Neural cell (in vitro differentiated cells): ENCODE data around the gene RNGTT. TPM values are rescaled to one million over a fixed set of nuclear protein-coding genes. Genes with fewer than 3 reads are reported as not detected.

Experiments used
- H2AFZ ChIP-seq: fragments of 200-600, 300-800 bp; sonication (generic), shearing (Covaris generic); 2 replicates; pipeline ENCODE4 v1.6.0; 2014; ENCODE audit warnings: low read depth, mild to moderate bottlenecking, antibody characterized with exemption, low read length, moderate library complexity
- H3F3A ChIP-seq: fragments of 200-600 bp; shearing (Covaris generic); 2 replicates; pipeline ENCODE4 v1.6.1; 2016; ENCODE audit warnings: mild to moderate bottlenecking, moderate library complexity, mixed read lengths, antibody characterized with exemption, low read length; ENCODE audit not compliant: insufficient read depth, poor library complexity, severe bottlenecking
- H3K27ac ChIP-seq: fragments of 200-600, 300-800 bp; sonication (generic), shearing (Covaris generic); 2 replicates; pipeline ENCODE4 v1.5.1; 2014; ENCODE audit warnings: mild to moderate bottlenecking, low read length, moderate library complexity
- H3K27me3 ChIP-seq: fragments of 300-800, 200-600 bp; sonication (generic), shearing (Covaris generic); 2 replicates; pipeline ENCODE4 v1.6.0; 2014; ENCODE audit warnings: mild to moderate bottlenecking, low read depth, low read length, moderate library complexity; ENCODE audit not compliant: insufficient read depth
- H3K36me3 ChIP-seq: fragments of 300-800, 200-600 bp; sonication (generic), shearing (Covaris generic); 2 replicates; pipeline ENCODE4 v1.5.1; 2014; ENCODE audit warnings: mild to moderate bottlenecking, antibody characterized with exemption, low read length, moderate library complexity; ENCODE audit not compliant: insufficient read depth
- H3K4me2 ChIP-seq: fragments of 300-800, 200-600 bp; sonication (generic), shearing (Covaris generic); 2 replicates; pipeline ENCODE4 v1.6.0; 2014; ENCODE audit warnings: mild to moderate bottlenecking, low read length
- H3K4me3 ChIP-seq: fragments of 300-800, 200-600 bp; sonication (generic), shearing (Covaris generic); 2 replicates; pipeline ENCODE4 v1.5.1; 2014; ENCODE audit warnings: mild to moderate bottlenecking, low read length, moderate library complexity
- H3K79me2 ChIP-seq: fragments of 200-600 bp; shearing (Covaris generic); replicated peaks from 2 replicates; pipeline ENCODE4 v1.6.0; 2014; ENCODE audit warnings: mild to moderate bottlenecking, low read length, moderate library complexity; ENCODE audit not compliant: insufficient read depth
- H3K9ac ChIP-seq: fragments of 300-800, 200-600 bp; sonication (generic), shearing (Covaris generic); 2 replicates; pipeline ENCODE4 v1.6.1; 2016; ENCODE audit warnings: mild to moderate bottlenecking, low read length, mixed read lengths
- H3K9me2 ChIP-seq: fragments of 200-600 bp; shearing (Covaris generic); 2 replicates; pipeline ENCODE4 v1.6.1; 2016; ENCODE audit warnings: mild to moderate bottlenecking, low read length, mixed read lengths; ENCODE audit not compliant: insufficient read depth
- H3K9me3 ChIP-seq: fragments of 200-600, 300-800 bp; sonication (generic), shearing (Covaris generic); 2 replicates; pipeline ENCODE4 v1.6.1; 2016; ENCODE audit warnings: mild to moderate bottlenecking, mixed run types, low read length, moderate library complexity, mixed read lengths
- H4K20me1 ChIP-seq: fragments of 200-600 bp; shearing (Covaris generic); 2 replicates; pipeline ENCODE4 v1.6.1; 2016; ENCODE audit warnings: mild to moderate bottlenecking, mixed run types; ENCODE audit not compliant: insufficient read depth
- CTCF ChIP-seq: fragments of 450-650 bp; IDR thresholded peaks from 2 replicates; pipeline ENCODE4 v1.5.1; 2014; ENCODE audit warnings: antibody characterized with exemption, mild to moderate bottlenecking, moderate library complexity; ENCODE audit not compliant: poor library complexity, severe bottlenecking
- EP300 ChIP-seq: fragments of 450-650 bp; conservative IDR thresholded peaks from 2 replicates; pipeline ENCODE4 v1.6.1; 2014; ENCODE audit warnings: antibody characterized with exemption, mild to moderate bottlenecking, moderate library complexity; ENCODE audit not compliant: poor library complexity, severe bottlenecking
- EZH2 ChIP-seq: fragments of 200-600, 300-800 bp; shearing (Covaris generic), sonication (generic); IDR thresholded peaks from 2 replicates; pipeline ENCODE4 v1.6.1; 2014; ENCODE audit warnings: antibody characterized with exemption, low read length, borderline replicate concordance, mild to moderate bottlenecking; ENCODE audit not compliant: insufficient read depth, poor library complexity, severe bottlenecking
- MXI1 ChIP-seq: fragments of 450-650 bp; conservative IDR thresholded peaks from 2 replicates; pipeline ENCODE4 v1.6.1; 2014; ENCODE audit warnings: antibody characterized with exemption, mild to moderate bottlenecking; ENCODE audit not compliant: poor library complexity, severe bottlenecking
- POLR2AphosphoS5 ChIP-seq: IDR thresholded peaks from 2 replicates; pipeline ENCODE4 v1.6.1; 2012
- RAD21 ChIP-seq: fragments of 450-650 bp; conservative IDR thresholded peaks from 2 replicates; pipeline ENCODE4 v1.6.1; 2014; ENCODE audit warnings: antibody characterized with exemption, mild to moderate bottlenecking, moderate library complexity
- REST ChIP-seq: IDR thresholded peaks from 2 replicates; pipeline ENCODE4 v1.6.1; 2012; ENCODE audit warnings: borderline replicate concordance
- SMC3 ChIP-seq: fragments of 450-650 bp; conservative IDR thresholded peaks from 2 replicates; pipeline ENCODE4 v1.6.1; 2014; ENCODE audit warnings: antibody characterized with exemption, mild to moderate bottlenecking, moderate library complexity; ENCODE audit not compliant: poor library complexity
- TAF1 ChIP-seq: IDR thresholded peaks from 2 replicates; pipeline ENCODE4 v1.6.1; 2012; ENCODE audit warnings: low read depth
- polyA plus RNA-seq: library from polyadenylated mRNA; depleted of rRNA; stranded (reverse); fragments of >200 nt; gene quantifications from 2 replicates; pipeline ENCODE4 v1.2.3, GENCODE V29; 2014

Gene RNGTT
- polyA plus RNA-seq, 1 donor from 2014 or later = 28.3 TPM

- H3K4me3 ChIP-seq = no peak overlapping the region
- H3K9ac ChIP-seq = no peak overlapping the region
- H4K20me1 ChIP-seq = no peaks in the 10 kb centered on the region
- H3K79me2 ChIP-seq = no peaks in the 10 kb centered on the region
- no peaks in the 10 kb centered on the region for H3K9me2 ChIP-seq
- no peak for TF ChIP-seq CTCF
- TF ChIP-seq SMC3 = no peak
- TF ChIP-seq MXI1 = no peak
- TF ChIP-seq RAD21 = no peak
- no peak for TF ChIP-seq REST
- no peak for TF ChIP-seq POLR2AphosphoS5
- no peak for TF ChIP-seq EP300
- TF ChIP-seq TAF1 = no peak
- no peak overlapping the region for H3K27ac ChIP-seq
- no peaks in the 10 kb centered on the region for H3K27me3 ChIP-seq
- no peaks in the 10 kb centered on the region for H3K9me3 ChIP-seq
- no peaks in the 10 kb centered on the region for H3F3A ChIP-seq
- no peak overlapping the region for H2AFZ ChIP-seq
- H3K36me3 ChIP-seq = no peaks in the 10 kb centered on the region
- no peak overlapping the region for H3K4me2 ChIP-seq
Observed at GRCh38 chr6:88655586-88655985, 307.8 kb downstream of the RNGTT start.

GRCh38 chr6:88653936-88654335 lies 309.5 kb downstream of the RNGTT start:
- no peaks in the 10 kb centered on the region for H3K79me2 ChIP-seq
- H3K4me2 ChIP-seq = no peak overlapping the region
- no peak overlapping the region for H3K27ac ChIP-seq
- H3K9me3 ChIP-seq = no peaks in the 10 kb centered on the region
- H3F3A ChIP-seq = no peaks in the 10 kb centered on the region
- TF ChIP-seq SMC3 (no peak), EZH2 (no peak), EP300 (no peak), POLR2AphosphoS5 (no peak), TAF1 (no peak), CTCF (no peak), RAD21 (no peak), MXI1 (no peak), REST (no peak)
- no peak overlapping the region for H3K9ac ChIP-seq
- H3K36me3 ChIP-seq = no peaks in the 10 kb centered on the region
- no peak overlapping the region for H3K4me3 ChIP-seq
- H4K20me1 ChIP-seq = no peaks in the 10 kb centered on the region
- H3K9me2 ChIP-seq = no peaks in the 10 kb centered on the region
- no peak overlapping the region for H2AFZ ChIP-seq
- H3K27me3 ChIP-seq = no peaks in the 10 kb centered on the region
